ENCODE results near the gene KANSL1.

GRCh38 chr17:46038414-46038813, 154.8 kb downstream of the KANSL1 start:
- no peak for TF ChIP-seq CTCF (IDR thresholded peaks at IDR 0.05)
- no peak for TF ChIP-seq POLR2AphosphoS5 (IDR thresholded peaks at IDR 0.05)
- TF ChIP-seq EP300 (IDR thresholded peaks at IDR 0.05) = no peak

All from gastroesophageal sphincter (tissue), 3 donors.